Measurements from ENCODE around the gene SLC9C2.

DNA sequence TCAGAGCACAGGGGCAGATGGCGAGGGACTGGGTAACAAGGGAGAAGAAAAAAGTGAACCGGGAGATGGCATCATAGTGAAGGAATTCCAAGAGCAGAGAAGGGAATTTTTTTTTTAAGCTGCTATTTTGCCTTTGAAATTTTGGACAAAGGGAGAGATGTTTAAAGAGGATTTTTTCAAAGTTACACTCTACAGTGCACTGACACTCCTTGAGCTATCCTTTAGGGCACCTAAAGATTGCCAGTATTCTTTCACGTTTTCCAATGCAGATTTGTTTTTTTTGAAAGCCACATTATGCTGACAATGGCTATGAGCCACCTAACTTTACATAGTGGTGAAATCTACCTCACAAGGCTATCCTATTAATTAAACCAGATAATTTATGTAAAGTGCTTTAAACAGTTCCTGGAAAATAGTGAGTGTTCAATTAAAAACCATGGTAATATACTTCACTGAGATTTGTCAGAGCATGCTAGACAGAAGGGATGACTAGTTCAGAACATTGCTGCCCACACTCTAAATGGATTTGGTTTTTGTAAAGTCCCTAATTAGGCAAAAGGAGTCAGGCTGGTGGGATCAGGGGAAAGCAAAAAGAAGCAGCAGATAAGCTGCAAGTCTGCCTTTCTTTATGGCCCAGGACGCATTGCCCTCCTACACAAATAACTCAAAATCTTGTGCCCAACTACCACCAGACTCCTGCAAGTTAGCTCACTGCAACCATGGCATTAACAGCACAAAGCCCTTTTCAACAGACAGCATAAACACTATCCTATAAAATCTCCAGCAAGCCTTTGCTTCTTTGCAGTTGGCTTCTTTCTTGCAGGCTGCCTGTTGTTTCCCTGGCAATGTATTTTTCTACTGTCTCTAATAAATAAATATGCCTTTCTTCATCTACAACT lies 71.8 kb downstream of the SLC9C2 start:
- TF ChIP-seq CTCF (conservative IDR thresholded peaks at IDR 0.05; ENCODE audit: low read depth, low read length): no peak
- TF ChIP-seq EZH2 (IDR thresholded peaks at IDR 0.05; ENCODE audit: low read length, unreplicated experiment): no peak
